Thoracic aorta (tissue), 2 donors: ENCODE data around the gene ARHGEF3. TPM values are rescaled to one million over a fixed set of nuclear protein-coding genes. Genes with fewer than 3 reads are reported as not detected.

Experiments
- ATAC-seq: fragments of 150-250 bp; one replicate; pipeline ENCODE4 v1.8.0; 2017; ENCODE audit warnings: low read depth; ENCODE audit not compliant: insufficient number of reproducible peaks, low FRiP score
- DNase-seq: peaks from one replicate; pipeline ENCODE4 v3.0.0-alpha.2; 2020; ENCODE audit warnings: low spot score
- H3K27ac ChIP-seq, 2 donors: fragments of 200-600 bp; sonication (generic); 1 replicate in 1 of 2; 2 replicates in 1 of 2; pipeline ENCODE4 v1.5.1; 2016; ENCODE audit warnings: mild to moderate bottlenecking in 2 of 2, moderate library complexity in 2 of 2
- H3K27me3 ChIP-seq: fragments of 200-600 bp; sonication (generic); replicated peaks from 2 replicates; pipeline ENCODE4 v1.6.0; 2016; ENCODE audit warnings: mild to moderate bottlenecking; ENCODE audit not compliant: insufficient read depth
- H3K36me3 ChIP-seq: fragments of 200-600 bp; sonication (generic); one replicate; pipeline ENCODE4 v1.5.1; 2016
- H3K4me1 ChIP-seq, 2 donors: fragments of 200-600 bp; sonication (generic); 1 replicate in 1 of 2; 2 replicates in 1 of 2; pipeline versions ENCODE4 v1.5.1 to v1.6.0; 2016; ENCODE audit warnings: low read depth in 2 of 2, mild to moderate bottlenecking in 1 of 2; ENCODE audit not compliant: control insufficient read depth in 1 of 2
- H3K4me3 ChIP-seq: fragments of 200-600 bp; sonication (generic); 2 replicates; pipeline ENCODE4 v1.5.1; 2016; ENCODE audit warnings: mild to moderate bottlenecking
- H3K9me3 ChIP-seq: fragments of 200-600 bp; sonication (generic); 2 replicates; pipeline ENCODE4 v1.5.1; 2016
- total RNA-seq, 2 donors: library from RNA; depleted of rRNA; stranded (reverse); fragments of >200 nt; gene quantifications; one replicate each; pipeline versions ENCODE4 v1.1.0 to v1.2.3, GENCODE V29; 2016
- TF ChIP-seq, protein P1 (sequence below): fragments of 200-600 bp; sonication (generic); IDR thresholded peaks from one replicate; pipeline ENCODE4 v1.5.1; 2019; ENCODE audit warnings: antibody characterized with exemption

ARHGEF3 gene
- total RNA-seq, 2 donors from 2014 or later = 13.9 to 21.9 TPM

DNA sequence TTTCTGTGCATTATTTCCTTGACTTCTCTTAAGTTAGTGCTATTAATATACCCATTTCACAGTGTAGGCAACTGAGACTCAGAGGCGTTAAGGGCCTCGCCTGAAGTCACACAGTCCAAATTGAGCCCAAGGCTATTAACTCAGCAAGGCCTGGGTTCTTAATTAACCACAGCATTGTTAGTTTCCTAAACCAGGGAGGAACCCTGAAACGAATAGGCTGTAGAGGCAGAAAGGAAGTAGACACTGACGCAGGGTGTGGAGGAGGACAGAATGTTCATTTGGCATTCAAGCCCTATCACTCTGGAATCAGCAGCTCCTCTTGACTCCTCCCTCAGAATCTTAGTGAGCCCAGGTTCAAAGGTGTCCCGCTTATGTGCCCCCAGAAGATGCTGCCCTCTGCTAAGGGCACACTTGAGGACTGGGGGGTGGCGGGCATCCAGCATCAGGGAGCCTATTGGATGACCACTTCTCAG lies 13.9 kb downstream of the ARHGEF3 start:
- ATAC-seq (no peak), DNase-seq (no peak)
- no peak overlapping the region for H3K27ac ChIP-seq
- no peaks in the 10 kb centered on the region for H3K27me3 ChIP-seq
- no peak overlapping the region for H3K4me3 ChIP-seq
- TF ChIP-seq, protein P1, sequence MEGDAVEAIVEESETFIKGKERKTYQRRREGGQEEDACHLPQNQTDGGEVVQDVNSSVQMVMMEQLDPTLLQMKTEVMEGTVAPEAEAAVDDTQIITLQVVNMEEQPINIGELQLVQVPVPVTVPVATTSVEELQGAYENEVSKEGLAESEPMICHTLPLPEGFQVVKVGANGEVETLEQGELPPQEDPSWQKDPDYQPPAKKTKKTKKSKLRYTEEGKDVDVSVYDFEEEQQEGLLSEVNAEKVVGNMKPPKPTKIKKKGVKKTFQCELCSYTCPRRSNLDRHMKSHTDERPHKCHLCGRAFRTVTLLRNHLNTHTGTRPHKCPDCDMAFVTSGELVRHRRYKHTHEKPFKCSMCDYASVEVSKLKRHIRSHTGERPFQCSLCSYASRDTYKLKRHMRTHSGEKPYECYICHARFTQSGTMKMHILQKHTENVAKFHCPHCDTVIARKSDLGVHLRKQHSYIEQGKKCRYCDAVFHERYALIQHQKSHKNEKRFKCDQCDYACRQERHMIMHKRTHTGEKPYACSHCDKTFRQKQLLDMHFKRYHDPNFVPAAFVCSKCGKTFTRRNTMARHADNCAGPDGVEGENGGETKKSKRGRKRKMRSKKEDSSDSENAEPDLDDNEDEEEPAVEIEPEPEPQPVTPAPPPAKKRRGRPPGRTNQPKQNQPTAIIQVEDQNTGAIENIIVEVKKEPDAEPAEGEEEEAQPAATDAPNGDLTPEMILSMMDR = no peak
- H3K36me3 ChIP-seq = no peaks in the 10 kb centered on the region
- peaks cover 28 to 35% of the 10 kb centered on the region in 2 donors for H3K4me1 ChIP-seq
- no peaks in the 10 kb centered on the region for H3K9me3 ChIP-seq

DNA sequence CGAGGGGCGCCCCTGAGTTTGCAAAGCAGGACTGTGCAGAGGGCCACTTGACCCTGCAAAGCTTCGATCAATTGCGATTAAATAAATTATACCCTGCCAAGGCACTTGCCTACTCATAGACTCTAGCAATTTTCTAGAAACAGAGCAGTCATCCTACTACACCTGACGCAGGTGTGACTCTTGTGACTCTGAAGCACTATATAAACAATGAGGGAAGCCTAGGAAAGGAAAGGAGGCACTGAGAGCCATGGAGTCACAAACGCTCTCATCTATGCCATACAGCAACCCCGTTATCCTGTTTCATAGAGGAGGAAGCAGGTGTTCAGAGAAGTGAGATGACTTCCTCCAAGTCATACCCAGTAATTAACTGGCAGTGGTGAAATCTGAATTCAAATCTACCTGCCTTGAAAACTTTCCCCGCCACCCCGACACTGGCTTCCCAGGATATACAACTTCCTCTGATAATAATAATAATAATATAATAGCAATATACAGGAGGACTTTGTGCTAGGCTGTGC lies 14.4 kb downstream of the ARHGEF3 start:
- Histone ChIP-seq H3K27me3 (no peaks in the 10 kb centered on the region), H3K36me3 (no peaks in the 10 kb centered on the region), H3K4me1 (peaks cover 31 to 38% of the 10 kb centered on the region in 2 donors), H3K9me3 (no peaks in the 10 kb centered on the region), H3K4me3 (no peak overlapping the region), H3K27ac (no peak overlapping the region)
- no peak for ATAC-seq
- no peak for DNase-seq
- TF ChIP-seq, protein P1 = no peak

DNA sequence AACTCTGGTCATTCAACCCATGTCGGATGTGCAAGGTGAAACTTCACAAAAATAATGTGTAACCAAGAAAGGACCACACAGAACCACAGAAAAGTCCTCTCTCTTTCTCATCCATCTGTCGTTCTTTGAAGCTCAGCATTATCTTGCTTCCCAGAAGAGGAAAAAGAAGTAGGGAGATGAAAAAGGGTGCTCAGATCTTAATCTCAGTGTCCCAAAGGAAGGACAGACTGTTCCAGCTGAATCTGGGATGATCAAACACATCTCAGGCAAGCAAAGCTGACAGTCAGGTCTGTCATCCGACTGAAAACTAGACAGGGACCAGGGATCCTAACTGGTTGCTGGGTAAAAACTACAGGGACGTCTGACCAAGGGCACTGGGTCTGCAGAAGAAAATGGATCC lies 16.2 kb downstream of the ARHGEF3 start:
- Histone ChIP-seq H3K9me3 (no peaks in the 10 kb centered on the region), H3K27ac (no peak overlapping the region)
- TF ChIP-seq, protein P1 = no peak

DNA sequence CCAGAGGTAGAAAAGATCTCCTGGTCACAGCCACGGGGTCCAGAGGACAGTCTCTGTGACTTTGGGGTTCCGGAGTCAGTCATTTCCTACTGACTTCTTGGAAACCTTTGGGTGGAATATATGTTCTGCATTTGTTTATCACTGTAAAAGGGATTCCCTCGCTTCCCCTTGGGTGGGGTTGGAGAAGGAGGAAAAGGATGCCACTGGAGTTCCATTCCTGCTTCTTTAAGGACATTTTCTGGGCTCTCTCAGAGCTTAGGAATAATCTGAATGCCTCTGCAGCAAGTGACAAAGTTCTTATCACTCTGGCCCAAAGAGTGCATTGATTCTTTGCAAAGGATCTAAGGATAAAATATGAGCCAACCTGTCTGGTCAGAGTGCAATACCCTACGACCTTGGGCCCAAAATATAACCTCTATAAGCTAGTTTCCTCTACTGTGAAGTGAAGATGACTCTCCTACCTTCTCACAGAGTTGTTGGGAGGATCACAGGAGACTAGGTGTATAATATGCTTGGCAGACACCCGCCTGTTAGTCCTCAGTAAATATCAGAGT lies 17.2 kb downstream of the ARHGEF3 start:
- TF ChIP-seq, protein P1 = no peak
- H3K4me3 ChIP-seq = no peak overlapping the region
- no peaks in the 10 kb centered on the region for H3K9me3 ChIP-seq
- ATAC-seq (no peak), DNase-seq (no peak)
- H3K27ac ChIP-seq = no peak overlapping the region
- H3K4me1 ChIP-seq = peaks cover 31 to 34% of the 10 kb centered on the region in 2 donors
- H3K36me3 ChIP-seq = no peaks in the 10 kb centered on the region
- no peaks in the 10 kb centered on the region for H3K27me3 ChIP-seq

More for the DNA sequence above, 16.2 kb downstream of the ARHGEF3 start:
- Histone ChIP-seq H3K36me3 (no peaks in the 10 kb centered on the region), H3K4me3 (no peak overlapping the region), H3K4me1 (peaks cover 34 to 38% of the 10 kb centered on the region in 2 donors), H3K27me3 (no peaks in the 10 kb centered on the region)
- DNase-seq (no peak), ATAC-seq (no peak)

DNA sequence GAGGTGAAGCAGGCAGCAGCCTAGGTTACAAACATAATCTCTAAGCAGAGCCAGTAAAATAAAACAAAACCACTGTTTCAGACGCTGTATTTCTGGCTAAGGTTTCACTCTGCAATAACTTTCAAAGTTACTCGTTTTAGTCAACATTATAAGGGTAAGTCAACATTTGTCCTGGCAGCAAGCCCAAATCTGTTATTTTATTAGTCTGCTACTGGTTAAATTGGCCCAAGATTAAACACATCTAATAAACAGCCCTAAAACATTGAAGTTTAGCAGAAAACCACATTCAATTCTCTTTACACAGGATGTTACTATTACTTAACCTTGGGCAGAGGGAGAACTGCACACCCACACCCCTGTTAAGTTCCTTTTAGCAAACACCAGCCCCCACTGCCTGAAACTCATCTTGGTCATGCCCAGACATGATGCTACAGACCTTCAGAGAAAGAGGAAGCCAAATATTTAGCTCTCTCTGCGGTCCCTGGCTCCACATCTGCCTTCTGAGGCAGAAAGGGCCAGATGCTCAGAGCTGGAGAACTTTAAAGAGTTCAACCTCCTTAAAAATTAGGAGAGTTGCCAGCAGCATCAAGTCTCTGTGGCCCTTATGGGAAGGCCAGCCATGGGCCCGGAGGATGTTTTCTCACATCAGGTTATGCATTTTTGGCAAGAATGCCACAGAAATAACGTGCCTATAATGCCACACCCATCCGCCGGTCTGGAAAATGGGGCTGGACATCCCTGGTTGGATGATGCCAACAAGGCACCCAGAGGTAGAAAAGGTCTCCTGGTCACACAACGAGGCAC lies 17.9 kb downstream of the ARHGEF3 start:
- Histone ChIP-seq H3K27me3 (no peaks in the 10 kb centered on the region), H3K4me3 (peak overlapping the region; percentile 25), H3K9me3 (no peaks in the 10 kb centered on the region), H3K27ac (peak overlapping the region in 1 of 2 donors; percentile 56), H3K36me3 (no peaks in the 10 kb centered on the region), H3K4me1 (peaks cover 24 to 27% of the 10 kb centered on the region in 2 donors)
- ATAC-seq = no peak
- no peak for DNase-seq
- TF ChIP-seq, protein P1 = no peak
